NK-92 (cell line): ENCODE measurements around the gene BAAT.
A peak's percentile ranks its signal among the peaks of the same experiment; 100 is the strongest.

Source experiments
- DNase-seq: peaks from one replicate; lab custom pipeline; 2025; ENCODE audit not compliant: unreplicated experiment; lab: John Stamatoyannopoulos, UW

BAAT gene

DNA sequence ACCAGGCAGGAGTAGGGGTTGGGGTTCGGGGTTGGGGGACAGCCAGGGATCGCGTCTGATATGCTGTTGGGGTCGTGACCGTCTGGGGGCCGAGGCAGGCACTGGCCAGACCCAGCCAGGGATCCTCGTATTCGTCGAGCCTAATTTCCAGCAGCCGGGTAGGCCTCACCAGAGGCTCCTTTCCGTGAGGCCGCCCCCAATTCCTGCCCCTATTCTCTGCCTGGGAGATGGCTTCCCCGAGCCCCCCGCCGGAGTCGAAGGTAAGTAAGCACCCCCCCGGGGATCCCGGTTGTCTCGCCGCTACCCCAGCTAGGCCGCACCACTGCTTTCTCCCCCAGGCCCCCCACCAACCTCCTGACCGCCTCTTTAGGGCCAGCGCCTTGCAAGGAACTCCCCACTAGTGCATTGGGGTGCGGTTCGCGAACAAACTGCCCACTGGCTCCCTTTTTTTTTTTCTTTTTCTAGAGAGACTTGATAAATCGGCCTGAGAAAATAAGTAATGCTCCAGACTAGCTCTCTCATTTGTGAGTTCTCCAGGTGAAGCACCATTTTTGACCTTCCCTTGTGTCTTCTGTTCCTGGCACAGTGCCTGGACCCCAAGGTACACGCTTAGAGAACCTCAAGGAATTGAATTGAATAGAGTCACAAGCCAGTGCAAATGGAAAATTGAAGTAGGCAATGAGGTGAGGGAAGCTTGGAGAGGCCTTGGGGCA, 14.3 kb upstream of the BAAT start:
- no peak for DNase-seq

DNA sequence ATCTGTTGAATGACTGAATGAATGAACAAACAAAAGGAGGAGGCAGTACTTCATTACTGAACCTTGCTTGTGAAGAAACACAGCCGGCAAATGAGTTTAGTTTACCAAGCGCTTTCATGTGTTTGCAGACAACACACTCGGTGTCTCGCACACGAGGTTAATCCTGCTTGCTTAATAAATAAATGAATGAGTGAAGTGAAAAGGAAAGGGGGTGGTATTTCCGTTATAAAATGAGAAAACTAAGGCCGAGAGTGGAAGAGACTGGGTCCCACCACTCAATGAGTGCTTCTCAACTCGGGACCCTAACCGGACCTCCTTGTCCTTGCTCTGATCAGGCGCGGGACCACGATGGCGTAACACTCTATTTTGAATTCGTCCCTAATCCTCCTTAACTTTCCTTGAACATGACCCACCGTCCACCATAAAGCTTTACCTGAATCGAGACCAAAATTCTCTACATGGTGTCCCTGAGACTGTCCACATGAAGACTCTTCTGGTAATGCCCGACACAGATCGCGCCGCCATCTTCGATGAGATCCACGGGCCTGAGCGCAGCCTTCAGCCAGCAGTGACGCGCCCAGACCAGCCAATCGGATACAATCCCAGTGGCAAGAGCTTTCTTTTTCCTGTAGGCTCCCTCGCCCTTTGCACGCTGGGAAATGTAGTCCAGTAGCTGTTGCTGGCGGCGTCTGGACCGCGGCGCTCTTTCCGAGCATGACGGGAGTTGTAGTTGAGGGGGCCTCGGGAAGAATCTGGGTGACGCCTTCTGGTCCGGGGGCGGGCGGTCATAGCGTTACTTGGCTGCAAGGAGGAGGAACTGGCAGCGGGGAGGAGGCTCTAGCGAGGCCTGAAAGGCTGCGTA, 13.5 kb upstream of the BAAT start, which contains the start of the genes MRPL50 and ZNF189:
Gene MRPL50 (minus strand): TSS at position 551 of the 862 bp plus-strand sequence. CDS start 26 bp downstream, at position 525.
Gene ZNF189 (plus strand): TSS at position 784 of the 862 bp plus-strand sequence. CDS start 306 bp downstream, outside the sequence.
- DNase-seq, result peak; percentile 83

DNA sequence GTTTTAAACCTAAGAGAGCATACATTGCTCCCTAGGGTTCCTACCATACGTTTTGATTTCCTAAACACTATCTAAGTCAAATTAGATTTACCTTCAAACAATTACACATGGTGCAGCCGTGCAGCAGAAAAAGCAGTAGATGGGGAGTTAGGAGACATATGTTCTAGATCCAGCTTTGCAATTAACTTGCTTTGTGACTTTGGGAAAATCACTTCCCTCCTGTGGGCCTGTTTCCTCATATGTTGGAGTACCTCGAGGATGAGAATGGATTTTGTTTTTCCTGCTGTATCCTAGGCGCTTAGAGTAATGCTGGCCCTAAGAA, 12.9 kb upstream of the BAAT start:
- no peak for DNase-seq

DNA sequence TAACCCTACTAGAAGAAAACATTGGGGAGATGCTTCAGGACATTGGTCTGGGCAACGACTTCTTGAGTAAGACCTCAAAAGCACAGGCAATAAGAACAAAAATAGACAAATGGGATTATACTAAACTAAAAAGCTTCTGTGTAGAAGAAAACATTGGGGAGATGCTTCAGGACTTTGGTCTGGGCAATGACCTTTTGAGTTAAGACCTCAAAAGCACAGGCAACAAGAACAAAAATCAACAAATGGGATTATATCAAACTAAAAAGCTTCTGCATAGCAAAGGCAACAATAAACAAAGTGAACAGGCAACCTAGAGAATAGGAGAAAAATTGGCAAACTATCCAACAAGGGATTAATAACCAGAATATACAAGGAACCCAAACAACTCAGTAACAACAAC, 9.9 kb upstream of the BAAT start:
- DNase-seq, result no peak

DNA sequence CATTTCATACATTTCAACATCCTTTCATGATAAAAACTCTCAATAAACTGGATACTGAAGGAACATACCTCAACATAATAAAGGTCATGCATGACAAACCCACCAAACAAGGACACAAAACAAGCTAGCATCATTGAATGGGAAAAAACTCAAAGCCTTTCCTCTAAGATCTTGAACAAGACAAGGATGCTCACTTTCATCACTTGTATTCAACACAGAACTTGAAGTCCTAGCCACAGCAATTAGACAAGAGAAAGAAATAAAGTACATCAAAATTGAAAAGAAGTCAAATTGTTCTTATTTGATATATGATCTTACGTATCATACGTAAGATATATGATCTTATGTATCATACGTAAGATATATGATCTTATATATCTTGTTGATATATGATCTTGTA, 8.3 kb upstream of the BAAT start:
- no peak for DNase-seq

DNA sequence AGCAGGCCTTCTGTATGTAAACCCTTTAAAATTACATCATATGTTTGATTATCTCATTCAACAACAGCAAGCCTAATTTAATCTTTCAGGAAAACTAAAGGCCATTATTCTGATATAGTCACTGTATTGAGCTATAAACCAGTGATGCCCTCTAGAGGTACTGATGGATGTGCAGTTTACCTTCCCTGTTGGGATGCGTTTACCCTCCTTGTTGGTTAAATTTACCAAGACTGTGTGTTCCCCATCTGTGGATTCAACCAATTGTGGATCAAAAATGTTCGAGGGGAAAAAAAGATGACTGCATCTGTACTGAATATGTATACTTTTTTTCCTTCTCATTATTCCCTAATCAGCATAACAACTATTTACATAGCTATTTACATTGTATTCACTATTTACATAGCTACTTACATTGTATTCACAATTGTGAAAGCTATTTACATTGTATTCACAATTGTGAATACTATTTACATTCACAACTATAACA, 3.7 kb upstream of the BAAT start:
- DNase-seq, result no peak

DNA sequence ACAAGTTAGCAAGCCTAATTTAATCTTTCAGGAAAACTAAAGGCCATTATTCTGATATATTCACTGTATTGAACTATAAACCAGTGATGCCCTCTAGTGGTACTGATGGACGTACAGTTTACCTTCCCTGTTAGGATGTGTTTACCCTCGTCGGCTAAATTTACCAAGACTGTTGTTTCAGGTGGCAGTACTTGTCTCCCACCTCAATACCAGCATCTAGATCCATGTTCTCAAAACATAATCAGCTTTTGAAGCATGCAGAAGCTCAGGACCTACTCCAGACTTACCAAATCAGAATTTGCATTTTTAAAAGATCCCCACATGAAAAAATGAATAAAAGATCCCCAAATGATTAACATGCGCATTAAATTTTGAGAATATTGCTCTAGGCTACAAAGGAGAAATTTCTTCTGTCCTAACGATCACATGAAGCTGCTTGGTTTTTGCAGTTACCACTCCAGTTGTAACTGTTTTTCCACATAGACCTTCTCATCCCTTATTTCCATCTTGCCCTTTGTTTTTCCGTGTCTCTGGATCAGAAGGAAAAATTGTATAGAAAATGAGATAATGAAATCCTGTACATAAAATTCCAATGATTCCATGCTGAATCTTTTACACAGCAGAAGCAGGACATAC, 3.2 kb upstream of the BAAT start:
- DNase-seq, result no peak

DNA sequence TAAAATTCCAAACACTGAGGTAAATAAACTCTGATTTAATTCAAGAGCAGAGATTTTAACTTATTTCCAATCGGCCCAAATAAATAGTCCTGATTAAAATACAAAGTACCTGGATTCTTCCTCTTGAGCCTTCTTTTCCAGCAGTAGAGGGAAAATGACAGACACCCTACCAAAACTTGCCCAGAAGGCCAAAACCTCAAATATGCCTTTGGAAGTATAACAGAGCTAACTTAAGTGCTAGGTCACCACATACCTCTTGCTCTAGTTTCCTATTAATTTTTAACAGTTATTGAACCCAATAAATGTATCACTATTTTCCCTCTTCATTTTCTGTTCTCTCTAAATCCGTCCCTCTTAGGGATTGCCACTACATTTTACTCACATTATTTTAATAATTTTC, 1.4 kb downstream of the BAAT start:
- no peak for DNase-seq

DNA sequence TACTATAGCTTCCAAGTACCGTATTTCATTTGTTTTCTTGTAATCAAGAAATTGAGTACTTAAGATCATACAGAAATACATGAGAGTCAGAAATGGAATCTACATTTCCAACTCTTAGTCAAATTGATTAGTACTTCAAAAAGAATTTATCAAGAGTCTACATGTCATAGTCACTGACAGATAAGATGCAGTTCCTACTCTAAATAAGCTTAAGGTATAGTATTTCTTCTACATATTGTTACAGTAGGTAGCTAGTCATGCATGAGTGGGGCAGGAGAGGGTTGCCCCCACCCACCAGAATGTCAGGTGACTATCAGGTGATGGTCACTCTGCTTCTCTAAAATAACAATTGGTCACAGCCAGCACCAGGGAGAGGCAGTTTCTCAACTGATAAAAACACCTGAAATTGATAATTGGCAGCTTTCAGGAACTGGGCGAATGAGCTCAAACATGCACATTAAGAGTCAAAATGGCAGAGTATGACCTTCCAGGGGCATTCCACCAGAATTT, 2.9 kb downstream of the BAAT start:
- DNase-seq, result no peak

DNA sequence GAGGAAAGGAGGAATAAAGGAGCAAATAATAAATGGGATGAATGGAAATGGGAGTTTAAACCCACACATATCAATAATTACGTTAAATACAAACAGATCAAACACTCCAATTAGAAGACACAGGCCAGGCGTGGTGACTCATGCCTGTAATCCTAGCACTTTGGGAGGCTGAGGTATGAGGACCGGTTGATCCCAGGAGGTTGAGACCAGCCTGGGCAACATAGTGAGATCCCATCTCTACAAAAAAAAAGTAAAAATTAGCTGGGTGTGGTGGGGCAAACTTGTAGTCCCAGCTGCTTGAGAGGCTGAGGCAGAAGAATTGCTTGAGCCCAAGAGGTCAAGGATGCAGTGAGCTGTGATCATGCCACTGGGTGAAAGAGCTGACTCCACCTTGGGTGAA, 3.7 kb downstream of the BAAT start:
- DNase-seq, result no peak

DNA sequence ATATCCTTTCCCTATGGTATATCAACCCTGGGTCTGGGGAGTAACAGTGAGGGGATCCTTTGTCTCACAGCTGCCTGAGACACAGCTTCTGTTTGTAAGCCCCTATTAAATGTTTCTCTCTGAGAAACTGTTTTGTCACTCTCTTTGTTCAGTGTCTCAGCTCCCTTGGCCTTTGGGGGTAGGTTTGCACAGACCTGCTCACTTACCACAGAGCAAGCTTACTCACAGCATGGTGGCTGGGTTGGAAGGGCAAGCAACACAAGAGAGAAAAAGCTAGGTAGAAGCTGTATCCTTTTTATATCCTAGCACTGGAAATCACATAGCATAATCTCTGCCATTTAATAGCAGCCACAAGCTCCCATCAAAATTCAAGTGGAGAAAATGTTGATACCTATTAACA, 4.5 kb downstream of the BAAT start:
- no peak for DNase-seq

DNA sequence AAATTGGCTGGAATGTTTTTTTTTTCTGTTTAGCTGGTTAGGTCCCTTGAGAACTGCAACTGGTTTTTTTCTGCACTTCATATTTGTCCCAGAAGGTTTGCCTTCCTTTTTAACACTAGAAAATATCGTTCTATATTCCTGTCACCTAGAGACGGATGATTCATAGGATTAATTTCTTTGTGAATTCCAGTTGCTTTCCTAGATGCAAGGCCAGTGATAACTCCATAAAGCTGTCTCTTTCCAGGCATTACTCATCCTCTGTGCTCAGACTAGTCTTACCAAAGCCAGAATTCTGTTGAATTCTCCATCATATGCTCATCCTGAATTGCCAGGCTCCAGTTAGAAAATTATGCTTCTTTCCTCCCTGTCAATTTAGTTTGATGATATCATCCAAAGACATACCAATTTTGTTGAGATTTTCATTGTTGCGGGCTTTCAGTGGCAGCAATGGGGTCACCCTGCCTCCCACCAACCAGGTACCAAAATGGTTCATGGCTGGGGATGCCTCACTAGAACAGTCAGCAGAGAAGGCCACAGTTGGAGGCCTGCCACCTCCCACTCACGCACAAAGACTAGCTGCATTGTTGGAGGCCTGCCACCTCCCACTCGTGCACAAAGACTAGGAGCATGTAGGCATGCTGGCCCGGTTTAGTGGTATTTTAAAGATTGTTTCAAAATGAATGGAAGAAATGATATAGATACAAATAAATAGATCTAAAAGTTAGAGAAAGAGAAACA, 8.5 kb downstream of the BAAT start:
- DNase-seq, result no peak

DNA sequence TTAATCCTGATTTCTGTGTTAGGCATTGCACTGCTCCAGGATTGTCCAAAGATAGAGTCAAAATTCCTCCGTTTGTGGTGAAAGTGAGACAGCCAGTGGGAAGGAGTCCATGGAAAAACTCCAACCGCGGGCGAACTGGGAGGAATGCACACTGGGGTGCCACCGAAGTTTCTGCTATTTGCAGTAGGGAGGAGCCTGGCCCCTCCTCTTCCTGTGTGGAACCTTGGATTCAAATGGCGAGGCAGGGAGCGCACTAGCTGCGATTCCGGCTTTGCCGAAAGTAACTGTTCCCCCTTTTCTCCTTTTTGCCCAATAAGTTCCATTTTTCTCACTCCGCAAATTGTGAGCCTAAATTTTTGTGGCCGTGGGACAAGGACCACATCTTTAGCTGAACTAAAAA, 9.3 kb downstream of the BAAT start:
- DNase-seq, result peak; percentile 27

DNA sequence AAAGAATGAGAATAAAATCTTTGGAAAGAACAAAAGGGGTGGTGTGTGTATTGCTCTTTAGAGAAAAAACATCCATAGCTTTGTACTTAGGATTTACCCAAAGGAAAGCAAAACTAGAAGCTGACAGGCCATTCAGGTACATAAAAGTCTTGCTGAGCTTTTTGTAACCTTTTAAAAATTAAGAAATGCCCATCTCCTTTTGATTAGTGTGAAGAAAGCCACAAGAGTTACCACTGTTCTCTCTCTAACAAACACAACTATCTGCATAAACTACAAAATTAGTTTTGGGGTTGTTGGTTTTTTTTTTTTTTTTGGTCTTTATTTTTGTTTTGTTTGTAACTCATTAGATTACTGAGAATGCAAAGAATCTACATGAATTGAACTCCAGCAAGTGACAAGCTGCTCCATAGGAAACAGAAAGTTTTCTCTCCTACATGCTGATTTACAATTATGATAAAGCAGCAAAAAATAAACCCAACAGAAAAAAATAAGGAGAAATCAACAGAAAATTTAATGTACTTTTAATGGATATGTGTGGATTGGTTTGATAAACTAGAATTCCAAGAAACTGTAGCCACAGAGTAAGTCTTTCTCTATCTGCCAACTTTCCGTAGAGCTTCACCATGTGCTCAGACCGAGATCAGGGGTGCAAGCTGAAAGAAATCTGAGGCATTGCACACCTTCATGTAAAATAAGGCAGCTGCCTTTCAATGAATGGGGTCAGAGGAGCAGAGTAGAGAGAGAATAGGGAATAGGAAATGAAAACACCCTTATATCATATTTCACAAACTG, 12.3 kb downstream of the BAAT start:
- no peak for DNase-seq

DNA sequence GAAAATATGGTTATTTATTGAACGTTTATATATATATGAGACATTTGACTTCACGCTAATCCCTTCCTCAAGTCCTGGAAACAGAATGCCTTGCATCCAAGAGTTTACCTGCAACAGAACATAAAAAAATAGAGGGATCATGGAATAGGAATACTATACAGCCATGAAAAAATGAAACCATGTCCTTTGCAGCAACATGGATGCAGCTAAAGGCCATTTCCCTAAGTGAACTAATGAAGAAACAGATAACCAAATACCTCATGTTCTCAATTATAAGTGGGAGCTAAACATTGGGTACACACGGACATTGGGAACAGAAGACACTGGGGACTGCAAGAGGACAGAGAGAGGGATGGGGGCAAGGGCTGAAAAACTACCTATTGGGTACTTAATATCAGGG, 13.0 kb downstream of the BAAT start:
- no peak for DNase-seq

DNA sequence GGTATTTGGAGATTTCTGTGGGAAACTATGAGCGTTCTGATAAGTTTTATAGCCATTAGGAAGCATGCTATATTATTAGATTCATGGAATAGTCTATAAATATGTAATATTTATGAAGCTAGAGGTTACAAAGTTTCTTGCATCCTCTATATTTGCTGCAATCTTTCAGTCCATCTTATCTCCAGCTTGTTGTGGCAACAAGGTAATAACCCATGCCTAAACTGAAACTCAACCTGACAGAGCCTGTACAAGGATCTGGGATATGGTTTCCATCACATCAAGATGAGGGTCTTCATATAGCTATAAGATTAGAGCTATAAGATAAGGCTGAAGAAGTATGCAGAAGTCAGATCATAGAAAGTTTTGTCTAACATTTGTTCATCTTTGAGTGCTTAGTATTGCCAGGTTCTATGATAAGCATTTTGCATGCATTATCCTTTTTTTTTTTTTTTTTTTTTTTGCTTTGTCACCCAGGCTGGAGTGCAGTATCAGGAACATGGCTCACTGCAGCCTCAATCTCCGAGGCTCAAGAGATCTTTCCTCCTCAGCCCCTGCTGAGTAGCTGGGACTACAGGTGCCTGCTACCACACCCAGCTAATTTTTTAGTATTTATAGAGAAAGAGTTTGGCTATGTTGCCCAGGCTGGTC, 14.8 kb downstream of the BAAT start:
- no peak for DNase-seq

DNA sequence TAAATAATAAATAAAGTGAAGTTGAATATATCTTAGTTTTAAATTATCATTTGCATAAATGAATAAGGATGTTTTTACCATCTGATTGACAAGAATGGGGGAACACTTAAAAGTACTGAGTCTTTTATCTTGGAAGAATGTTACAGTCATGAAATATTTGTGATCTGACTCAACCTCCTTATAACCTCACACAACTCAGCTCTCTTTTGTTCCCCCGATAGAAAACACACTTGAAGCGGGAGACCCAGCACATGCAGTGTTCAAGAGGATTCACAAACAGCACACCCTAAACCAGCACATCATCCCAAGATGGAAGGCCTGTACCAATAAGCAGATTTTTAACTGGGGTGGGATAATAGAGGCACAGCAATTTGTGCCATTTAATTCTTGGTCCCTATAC, 15.5 kb downstream of the BAAT start:
- DNase-seq, result no peak

DNA sequence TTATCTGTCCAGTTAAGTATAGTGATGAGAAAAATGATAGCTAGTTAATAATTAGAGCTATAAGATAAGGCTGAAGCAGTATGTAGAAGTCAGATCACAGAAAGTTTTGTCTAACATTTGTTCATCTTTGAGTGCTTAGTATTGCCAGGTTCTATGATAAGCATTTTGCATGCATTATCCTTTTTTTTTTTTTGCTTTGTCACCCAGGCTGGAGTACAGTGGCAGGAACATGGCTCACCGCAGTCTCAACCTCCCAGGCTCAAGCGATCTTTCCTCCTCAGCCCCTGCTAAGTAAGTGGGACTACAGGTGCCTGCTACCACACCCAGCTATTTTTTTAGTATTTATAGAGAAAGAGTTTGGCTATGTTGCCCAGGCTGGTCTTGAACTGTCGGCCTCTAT, 17.5 kb downstream of the BAAT start:
- no peak for DNase-seq

DNA sequence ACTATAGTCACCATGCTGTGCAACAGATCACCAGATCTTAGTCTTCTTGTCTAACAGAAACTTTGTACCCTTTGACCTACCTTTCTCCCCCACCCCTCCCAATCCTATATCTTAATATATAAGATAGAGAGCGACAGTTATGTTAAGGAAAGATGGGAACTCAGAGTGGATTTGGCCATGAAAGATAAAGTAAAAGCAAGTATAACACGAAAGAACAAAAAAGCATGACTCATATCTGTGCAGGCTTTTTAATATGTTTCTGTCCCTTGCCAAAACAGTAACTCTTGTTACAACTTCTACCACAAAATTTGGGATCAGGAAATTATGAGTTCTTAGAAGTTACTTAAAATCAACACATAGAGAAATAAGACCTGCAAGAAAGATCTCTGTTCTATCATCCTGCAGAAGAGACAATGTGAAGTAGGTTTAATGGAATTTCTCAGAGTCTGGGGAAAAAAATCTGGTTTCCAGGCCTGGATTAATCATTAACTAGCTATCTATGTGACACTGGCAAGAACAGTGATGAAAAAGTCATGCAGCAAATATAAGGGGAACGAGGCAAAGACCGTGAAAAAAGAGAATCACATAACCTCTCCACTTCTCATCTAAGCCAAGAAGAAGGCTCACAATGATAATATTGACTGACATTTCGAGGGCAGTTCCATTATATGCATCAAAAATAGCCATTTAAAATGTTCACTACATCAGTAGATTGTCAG, 18.6 kb downstream of the BAAT start:
- no peak for DNase-seq
